ENCODE results near the gene LMF1.
"Not testable (repeated sequence)": the region's sequence is repeated elsewhere in the genome, so short reads cannot be mapped to it uniquely, and the experiment has no call there.

DNA sequence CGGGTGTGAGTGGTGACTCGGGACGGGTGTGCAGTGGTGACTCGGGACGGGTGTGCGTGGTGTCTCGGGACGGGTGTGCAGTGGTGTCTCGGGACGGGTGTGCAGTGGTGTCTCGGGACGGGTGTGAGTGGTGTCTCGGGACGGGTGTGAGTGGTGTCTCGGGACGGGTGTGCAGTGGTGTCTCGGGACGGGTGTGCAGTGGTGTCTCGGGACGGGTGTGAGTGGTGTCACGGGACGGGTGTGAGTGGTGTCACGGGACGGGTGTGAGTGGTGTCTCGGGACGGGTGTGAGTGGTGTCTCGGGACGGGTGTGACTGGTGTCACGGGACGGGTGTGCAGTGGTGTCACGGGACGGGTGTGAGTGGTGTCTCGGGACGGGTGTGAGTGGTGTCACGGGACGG lies 112.3 kb downstream of the LMF1 start:
- not testable (repeated sequence) for TF ChIP-seq POLR2A (IDR thresholded peaks at IDR 0.05)
- TF ChIP-seq, protein P1, sequence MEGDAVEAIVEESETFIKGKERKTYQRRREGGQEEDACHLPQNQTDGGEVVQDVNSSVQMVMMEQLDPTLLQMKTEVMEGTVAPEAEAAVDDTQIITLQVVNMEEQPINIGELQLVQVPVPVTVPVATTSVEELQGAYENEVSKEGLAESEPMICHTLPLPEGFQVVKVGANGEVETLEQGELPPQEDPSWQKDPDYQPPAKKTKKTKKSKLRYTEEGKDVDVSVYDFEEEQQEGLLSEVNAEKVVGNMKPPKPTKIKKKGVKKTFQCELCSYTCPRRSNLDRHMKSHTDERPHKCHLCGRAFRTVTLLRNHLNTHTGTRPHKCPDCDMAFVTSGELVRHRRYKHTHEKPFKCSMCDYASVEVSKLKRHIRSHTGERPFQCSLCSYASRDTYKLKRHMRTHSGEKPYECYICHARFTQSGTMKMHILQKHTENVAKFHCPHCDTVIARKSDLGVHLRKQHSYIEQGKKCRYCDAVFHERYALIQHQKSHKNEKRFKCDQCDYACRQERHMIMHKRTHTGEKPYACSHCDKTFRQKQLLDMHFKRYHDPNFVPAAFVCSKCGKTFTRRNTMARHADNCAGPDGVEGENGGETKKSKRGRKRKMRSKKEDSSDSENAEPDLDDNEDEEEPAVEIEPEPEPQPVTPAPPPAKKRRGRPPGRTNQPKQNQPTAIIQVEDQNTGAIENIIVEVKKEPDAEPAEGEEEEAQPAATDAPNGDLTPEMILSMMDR (IDR thresholded peaks at IDR 0.05) = not testable (repeated sequence)
